C4-2B (cell line): ENCODE measurements around the gene AXL.
"Not testable (repeated sequence)": the region's sequence is repeated elsewhere in the genome, so short reads cannot be mapped to it uniquely, and the experiment has no call there.

Experiments used
- H3K27ac ChIP-seq: fragments of 450-650 bp; 2 replicates; pipeline ENCODE4 v1.5.1; 2017
- CTCF ChIP-seq: fragments of 450-650 bp; conservative IDR thresholded peaks from 2 replicates; pipeline ENCODE4 v1.5.1; 2017; ENCODE audit warnings: mild to moderate bottlenecking
- ZFX ChIP-seq: fragments of 450-650 bp; IDR thresholded peaks from 2 replicates; pipeline ENCODE4 v1.6.1; 2017

AXL gene

GRCh38 chr19:41198559-41198958 lies 20.5 kb upstream of the AXL start:
- TF ChIP-seq CTCF (no peak), ZFX (no peak)
- no peak overlapping the region for H3K27ac ChIP-seq

DNA sequence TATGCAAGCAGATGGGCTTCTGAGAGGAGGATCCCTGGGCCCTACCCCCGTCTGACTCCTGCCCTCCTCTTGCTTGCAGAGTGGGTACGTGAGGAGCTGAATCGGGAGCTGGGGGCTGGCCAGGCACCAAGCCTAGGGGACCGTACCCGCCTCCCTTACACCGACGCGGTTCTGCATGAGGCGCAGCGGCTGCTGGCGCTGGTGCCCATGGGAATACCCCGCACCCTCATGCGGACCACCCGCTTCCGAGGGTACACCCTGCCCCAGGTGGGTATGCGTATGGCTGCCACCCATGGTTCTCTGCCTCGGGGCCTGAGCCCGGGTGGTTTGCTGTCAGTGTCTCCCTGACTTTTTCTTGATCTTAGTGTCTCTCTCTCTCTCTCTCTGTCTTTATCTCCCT lies 15.7 kb upstream of the AXL start:
- TF ChIP-seq CTCF (no peak), ZFX (no peak)
- no peak overlapping the region for H3K27ac ChIP-seq

DNA sequence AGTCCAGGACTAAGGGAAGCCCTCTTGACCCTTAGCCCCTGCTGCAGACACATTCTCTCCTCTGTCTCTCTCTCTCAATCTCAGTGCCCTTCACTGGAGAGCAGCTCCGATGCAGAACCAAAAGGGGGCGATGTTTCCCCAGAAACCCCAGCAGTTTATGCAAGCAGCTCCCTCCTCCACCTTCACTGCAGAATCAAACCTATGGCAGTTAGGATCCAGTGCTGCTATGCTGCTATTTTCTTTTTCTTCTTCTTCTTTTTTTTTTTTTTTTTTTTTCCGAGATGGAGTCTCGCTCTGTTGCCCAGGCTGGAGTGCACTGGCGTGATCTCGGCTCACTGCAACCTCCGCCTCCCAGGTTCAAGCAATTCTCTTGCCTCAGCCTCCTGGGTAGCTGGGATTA lies 14.7 kb upstream of the AXL start:
- H3K27ac ChIP-seq = not testable (repeated sequence)
- TF ChIP-seq CTCF = peak; percentile 76

- no peak for TF ChIP-seq ZFX
- no peak for TF ChIP-seq CTCF
Measured at GRCh38 chr19:41205995-41206394, 13.0 kb upstream of the AXL start.

DNA sequence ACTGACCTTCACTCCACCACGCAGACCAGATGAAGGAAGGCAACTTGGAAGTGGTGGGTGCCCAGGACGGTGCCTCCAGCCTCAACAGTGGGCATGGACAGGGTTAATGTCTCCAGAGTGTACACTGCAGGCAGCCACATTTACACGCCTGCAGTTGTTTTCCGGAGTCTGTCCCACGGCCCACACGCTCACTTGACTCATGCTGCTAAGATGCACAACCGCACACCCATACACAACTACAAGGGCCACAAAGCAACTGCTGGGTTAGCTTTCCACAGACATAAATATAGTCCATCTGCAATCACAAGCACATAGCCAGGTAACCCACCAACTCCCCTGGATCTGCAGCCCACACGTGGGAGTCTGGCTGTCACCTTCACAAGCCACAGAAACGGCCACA lies 12.6 kb upstream of the AXL start:
- TF ChIP-seq CTCF (no peak), ZFX (no peak)
- no peak overlapping the region for H3K27ac ChIP-seq

More at GRCh38 chr19:41205995-41206394, 13.0 kb upstream of the AXL start:
- no peak overlapping the region for H3K27ac ChIP-seq

DNA sequence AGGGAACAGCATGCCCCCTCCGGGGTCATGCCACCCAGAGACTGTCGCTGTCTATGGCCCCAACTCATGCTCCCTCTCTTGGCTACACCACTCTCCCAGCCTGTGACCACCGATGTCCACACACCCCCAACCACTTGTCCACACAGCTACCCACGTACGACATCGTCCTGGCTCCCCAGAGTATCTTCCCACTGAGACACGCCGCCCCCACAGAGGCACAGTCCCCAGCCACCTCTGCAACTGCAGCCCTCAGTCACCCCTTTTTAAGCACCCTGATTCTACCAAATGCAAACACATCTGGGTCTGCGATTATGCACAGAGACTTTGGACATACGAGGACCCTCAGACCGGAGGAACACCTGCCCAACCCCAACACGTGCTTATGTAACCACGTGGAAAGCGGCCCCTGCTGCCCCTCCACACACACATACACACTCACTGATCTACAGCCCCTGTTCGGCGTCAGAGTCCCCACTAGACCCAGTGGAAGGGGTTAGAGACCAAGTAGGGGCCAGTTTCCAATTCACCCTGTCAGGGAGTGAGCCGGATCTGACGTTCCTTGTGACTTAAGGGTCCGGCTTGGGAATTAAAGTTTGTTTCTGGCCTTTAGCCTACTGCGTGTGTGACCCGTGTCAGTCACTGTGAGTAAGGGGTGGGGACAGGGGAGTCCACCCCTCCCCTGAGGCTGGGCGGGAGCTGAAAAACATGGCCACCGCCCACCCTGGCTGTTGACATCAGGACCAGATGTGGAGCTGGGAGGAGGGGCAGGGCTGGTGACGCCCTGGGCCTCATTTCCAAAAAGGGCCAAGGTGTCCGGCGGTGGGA lies 11.9 kb upstream of the AXL start:
- H3K27ac ChIP-seq = no peak overlapping the region
- TF ChIP-seq ZFX (no peak), CTCF (no peak)

DNA sequence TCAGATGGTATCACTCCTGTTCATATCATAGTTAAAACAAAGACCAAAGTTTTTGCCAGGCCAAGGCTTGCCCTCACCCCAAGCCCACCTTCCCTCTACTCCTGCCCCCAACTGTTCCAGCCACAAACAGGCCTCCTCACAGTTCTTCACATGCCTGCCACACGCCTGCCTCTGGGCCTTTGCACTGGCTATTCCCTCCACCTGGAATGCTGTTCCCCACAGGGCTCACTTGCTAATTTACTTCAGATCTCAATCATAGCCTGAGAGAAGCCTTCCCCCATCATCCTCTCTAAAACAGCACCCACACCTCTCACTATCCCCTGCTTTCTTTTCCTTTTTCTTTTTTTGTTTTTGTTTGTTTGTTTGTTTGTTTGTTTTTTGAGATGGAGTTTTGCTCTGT lies 4.9 kb upstream of the AXL start:
- H3K27ac ChIP-seq = no peak overlapping the region
- TF ChIP-seq ZFX = no peak
- no peak for TF ChIP-seq CTCF
